Keratinocyte (primary cell): ENCODE data around the gene GSTA5.

Source experiments
- CTCF ChIP-seq, 3 experiments: IDR thresholded peaks in 1 of 3; conservative IDR thresholded peaks in 1 of 3; optimal IDR thresholded peaks in 1 of 3; 2 replicates in 2 of 3; 3 replicates in 1 of 3; pipeline versions ENCODE3 to v1.5.1; 2011; ENCODE audit warnings: low read length in 3 of 3, mild to moderate bottlenecking in 3 of 3, moderate library complexity in 2 of 3, control low read depth in 1 of 3, inconsistent platforms in 1 of 3; ENCODE audit not compliant: insufficient read depth in 2 of 3; ENCODE audit errors: extremely low read depth in 1 of 3
- EZH2 ChIP-seq: IDR thresholded peaks from one replicate; pipeline ENCODE4 v1.6.1; 2012; ENCODE audit warnings: inconsistent platforms, mild to moderate bottlenecking, low read length, moderate library complexity

GRCh38 chr6:52808660-52809059, 32.0 kb downstream of the GSTA5 start:
- TF ChIP-seq CTCF (optimal IDR thresholded peaks at IDR 0.05 in 1 of 3, IDR thresholded peaks at IDR 0.05 in 1 of 3, conservative IDR thresholded peaks at IDR 0.05 in 1 of 3; ENCODE audit: extremely low read depth in 1 of 3, insufficient read depth in 2 of 3, low read length in 3 of 3), result no peak
- TF ChIP-seq EZH2, result no peak
